ENCODE data around the gene XRN2. TPM values are rescaled to one million over a fixed set of nuclear protein-coding genes. Genes with fewer than 3 reads are reported as not detected.

The XRN2 gene
- total RNA-seq, 3 donors from 2014 or later, result 35.3 to 47.7 (median 43.2) TPM

DNA sequence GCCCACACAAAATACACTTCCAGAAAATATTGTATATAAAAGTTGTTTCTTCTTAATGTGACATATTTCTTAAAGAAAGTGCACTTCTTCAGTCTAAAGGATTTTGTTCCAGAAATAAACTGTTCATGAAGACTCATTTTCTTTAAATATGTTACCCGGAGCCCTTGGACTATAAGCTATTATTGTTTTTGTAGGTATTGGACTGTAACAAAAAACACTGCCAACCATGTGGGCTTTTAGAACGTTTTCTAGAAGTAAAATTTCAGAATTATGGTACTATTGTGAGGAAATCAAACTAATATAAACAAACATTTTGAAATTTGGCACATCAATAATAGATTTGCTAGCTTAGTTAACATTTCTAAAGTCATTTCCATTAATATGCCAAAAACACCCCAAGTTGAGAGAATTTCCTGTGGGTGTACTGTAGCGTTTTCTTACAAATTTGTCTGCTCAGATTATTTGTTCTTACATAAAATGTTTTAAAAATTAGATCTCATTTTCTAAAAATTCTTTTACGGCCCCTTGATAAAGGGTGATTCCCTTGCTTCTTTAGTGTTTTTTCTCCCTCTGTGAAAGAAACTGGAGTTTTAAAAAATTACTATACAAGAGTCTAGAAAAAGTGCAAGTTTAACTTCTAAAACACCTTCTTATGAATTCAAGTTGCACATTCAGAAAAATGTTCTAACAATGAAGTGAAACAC is 90.8 kb downstream of the XRN2 start:
- ATAC-seq (no peak), DNase-seq (no peak)
- intact Hi-C loops (cut with DNase I, micrococcal nuclease), result no loop called here
- no peaks in the 10 kb centered on the region for H3K9me3 ChIP-seq
- H3K4me3 ChIP-seq, result no peak overlapping the region
- TF ChIP-seq, protein P1, sequence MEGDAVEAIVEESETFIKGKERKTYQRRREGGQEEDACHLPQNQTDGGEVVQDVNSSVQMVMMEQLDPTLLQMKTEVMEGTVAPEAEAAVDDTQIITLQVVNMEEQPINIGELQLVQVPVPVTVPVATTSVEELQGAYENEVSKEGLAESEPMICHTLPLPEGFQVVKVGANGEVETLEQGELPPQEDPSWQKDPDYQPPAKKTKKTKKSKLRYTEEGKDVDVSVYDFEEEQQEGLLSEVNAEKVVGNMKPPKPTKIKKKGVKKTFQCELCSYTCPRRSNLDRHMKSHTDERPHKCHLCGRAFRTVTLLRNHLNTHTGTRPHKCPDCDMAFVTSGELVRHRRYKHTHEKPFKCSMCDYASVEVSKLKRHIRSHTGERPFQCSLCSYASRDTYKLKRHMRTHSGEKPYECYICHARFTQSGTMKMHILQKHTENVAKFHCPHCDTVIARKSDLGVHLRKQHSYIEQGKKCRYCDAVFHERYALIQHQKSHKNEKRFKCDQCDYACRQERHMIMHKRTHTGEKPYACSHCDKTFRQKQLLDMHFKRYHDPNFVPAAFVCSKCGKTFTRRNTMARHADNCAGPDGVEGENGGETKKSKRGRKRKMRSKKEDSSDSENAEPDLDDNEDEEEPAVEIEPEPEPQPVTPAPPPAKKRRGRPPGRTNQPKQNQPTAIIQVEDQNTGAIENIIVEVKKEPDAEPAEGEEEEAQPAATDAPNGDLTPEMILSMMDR (IDR thresholded peaks at IDR 0.05), result no peak
- H3K4me1 ChIP-seq (ENCODE audit: low read depth), result peaks cover 4% of the 10 kb centered on the region
- H3K36me3 ChIP-seq (ENCODE audit: low read depth), result no peaks in the 10 kb centered on the region

DNA sequence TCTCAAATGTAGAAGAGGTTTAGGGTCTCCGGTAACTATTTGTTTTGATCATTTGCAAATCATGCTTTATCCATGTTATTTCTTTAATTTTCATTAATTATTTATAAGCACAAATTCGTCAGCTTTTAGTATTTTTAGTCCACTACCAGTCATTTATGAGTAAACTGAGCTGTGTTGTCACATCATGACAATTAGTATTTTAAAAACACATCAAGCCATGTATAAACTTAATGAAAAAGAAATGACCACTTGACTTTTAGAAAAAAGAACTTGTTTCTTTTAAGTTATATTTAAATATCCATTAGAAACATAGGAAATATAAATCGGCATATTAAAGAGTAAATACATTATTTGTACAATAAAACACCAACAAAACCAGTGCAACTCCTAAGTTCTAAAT is 91.4 kb downstream of the XRN2 start:
- ATAC-seq (no peak), DNase-seq (no peak)
- no peaks in the 10 kb centered on the region for H3K36me3 ChIP-seq (ENCODE audit: low read depth)
- H3K4me1 ChIP-seq (ENCODE audit: low read depth), result peaks cover 4% of the 10 kb centered on the region
- H3K4me3 ChIP-seq, result no peak overlapping the region
- TF ChIP-seq, protein P1 (IDR thresholded peaks at IDR 0.05), result no peak
- intact Hi-C loops (cut with DNase I, micrococcal nuclease), result no loop called here
- no peaks in the 10 kb centered on the region for H3K9me3 ChIP-seq

DNA sequence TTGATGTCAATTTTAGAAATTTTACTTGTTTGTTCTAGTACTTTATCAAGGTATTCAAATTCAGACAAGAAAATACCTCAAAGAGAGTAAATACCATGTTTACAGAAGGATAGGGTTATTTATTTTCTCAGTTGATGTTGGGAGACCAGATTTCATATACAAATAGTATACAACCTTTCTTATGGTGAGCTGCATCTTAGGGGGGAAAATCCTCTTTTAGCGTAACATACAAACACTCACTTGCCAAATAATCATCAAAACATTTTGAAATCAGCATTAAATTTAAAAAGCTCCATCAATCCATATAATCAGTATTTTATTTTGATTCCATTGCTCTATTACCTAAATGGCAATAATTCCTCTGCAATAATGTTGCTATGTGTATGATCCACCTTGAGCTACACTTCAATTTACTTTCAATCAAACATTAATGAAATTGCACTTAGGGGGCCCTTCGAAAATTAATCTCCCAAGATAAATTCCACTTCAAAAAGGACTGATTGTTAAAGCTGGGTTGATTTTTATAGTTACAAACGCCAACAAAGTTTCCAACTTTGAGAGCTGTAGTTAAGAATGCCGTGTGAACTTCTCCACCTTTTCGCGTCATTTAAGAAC is 92.0 kb downstream of the XRN2 start:
- ATAC-seq, result no peak
- H3K4me3 ChIP-seq, result no peak overlapping the region
- no peak for DNase-seq
- TF ChIP-seq, protein P1 (IDR thresholded peaks at IDR 0.05), result no peak
- intact Hi-C loops (cut with DNase I, micrococcal nuclease), result no loop called here
- H3K4me1 ChIP-seq (ENCODE audit: low read depth), result peaks cover 4% of the 10 kb centered on the region
- no peaks in the 10 kb centered on the region for H3K36me3 ChIP-seq (ENCODE audit: low read depth)
- H3K9me3 ChIP-seq, result no peaks in the 10 kb centered on the region

DNA sequence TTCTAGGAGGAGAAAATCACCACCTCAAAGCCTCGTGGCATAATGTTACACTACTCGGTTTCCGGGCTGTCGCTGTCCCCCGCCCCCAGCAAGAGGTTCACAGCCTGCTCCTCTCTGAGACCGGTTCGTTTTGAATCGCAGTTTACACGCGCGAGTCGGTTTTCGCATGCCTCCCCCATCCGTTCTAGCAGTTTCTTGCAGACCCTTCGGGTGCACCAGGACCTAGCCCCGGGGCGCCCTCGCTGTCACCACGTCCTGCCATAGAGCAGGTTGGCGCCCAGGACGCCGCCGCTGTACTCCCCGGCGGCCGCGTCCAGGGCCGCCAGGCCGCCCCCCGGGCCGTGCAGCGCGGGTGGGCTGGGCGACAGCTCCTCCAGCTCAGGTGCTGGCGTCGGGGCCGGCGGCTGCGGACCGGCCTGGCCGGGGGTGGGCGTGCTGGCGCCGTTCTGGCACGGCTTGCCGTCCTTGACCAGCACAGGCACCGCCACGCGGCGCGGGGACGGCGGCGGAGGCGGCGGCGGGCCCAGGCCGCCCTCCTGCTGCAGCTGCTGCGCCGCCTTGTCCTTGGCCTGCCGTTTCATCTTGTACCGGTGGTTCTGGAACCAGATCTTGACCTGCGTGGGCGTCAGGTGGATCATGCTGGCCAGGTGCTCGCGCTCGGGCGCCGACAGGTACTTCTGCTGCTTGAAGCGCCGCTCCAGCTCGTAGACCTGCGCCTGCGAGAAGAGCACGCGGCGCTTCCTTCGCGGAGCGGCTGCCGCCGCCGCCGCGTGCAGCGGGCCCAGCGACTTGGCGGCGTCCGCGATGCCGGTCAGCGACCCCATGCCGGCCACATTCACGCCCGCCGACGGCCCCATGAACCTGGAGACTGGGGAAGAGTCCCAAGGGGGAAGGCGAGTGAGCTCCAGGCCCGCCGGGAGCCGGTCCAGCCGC is 92.8 kb downstream of the XRN2 start:
- DNase-seq, result peak in 2 of 3 donors; percentile 6 to 27
- no peaks in the 10 kb centered on the region for H3K9me3 ChIP-seq
- H3K4me3 ChIP-seq, result no peak overlapping the region
- peaks cover 4% of the 10 kb centered on the region for H3K4me1 ChIP-seq (ENCODE audit: low read depth)
- intact Hi-C loops (cut with DNase I, micrococcal nuclease), result no loop called here
- H3K36me3 ChIP-seq (ENCODE audit: low read depth), result no peaks in the 10 kb centered on the region
- TF ChIP-seq, protein P1 (IDR thresholded peaks at IDR 0.05), result no peak
- ATAC-seq, result peak; percentile 13

DNA sequence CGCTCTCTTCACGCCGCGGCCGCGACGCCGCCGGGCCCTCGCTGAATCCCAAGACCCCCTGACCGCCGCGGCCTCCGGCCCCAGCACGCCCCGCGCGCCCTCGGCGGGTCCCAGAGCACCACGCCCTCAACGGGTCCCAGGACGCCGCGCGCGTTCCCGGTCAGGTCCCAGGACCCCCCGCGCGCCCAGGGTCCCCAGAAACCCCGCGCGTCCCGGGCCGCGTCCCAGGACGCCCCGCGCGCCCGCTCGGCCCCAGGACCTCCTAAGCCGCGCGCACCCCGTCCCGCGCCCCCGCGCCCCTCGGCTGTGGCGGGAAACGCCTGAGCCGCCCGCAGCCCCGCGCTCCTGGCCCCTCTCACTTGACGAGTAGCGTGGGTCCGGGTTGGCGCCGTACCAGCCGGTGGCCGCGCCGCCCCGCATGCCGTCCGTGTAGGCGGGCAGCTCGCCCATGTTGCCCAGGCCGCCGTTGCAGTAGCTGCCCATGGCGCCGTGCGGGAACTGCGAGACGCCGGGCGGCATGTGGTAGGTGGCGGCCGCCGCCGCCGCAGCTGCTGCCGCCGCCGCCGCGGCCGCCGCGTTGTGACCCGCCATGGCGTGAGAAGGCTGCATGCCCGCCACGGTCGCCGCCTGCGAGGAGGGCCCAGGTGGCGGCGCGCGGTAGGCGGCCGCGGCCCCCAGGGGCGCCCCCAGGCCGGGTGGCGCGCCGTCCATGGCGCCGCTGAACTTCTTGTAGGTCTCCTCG is 93.6 kb downstream of the XRN2 start:
- H3K36me3 ChIP-seq (ENCODE audit: low read depth), result no peaks in the 10 kb centered on the region
- TF ChIP-seq, protein P1 (IDR thresholded peaks at IDR 0.05), result no peak
- no peak overlapping the region for H3K4me3 ChIP-seq
- no peaks in the 10 kb centered on the region for H3K9me3 ChIP-seq
- peak in 1 of 3 donors; percentile 25 for DNase-seq
- ATAC-seq, result peak; percentile 14
- H3K4me1 ChIP-seq (ENCODE audit: low read depth), result peaks cover 4% of the 10 kb centered on the region
- intact Hi-C loops (cut with DNase I, micrococcal nuclease), result no loop called here

Measured in mucosa of descending colon (tissue), 3 donors.